ENCODE measurements around the gene AMOTL1. TPM values are rescaled to one million over a fixed set of nuclear protein-coding genes. Genes with fewer than 3 reads are reported as not detected.

AMOTL1 gene
- total and polyA plus RNA-seq, 3 experiments from 2014 or later = 0.12 to 0.78 (median 0.50) TPM

- H3K27ac Mint-ChIP-seq = no peak overlapping the region
- CTCF ChIA-PET = no interaction called here
- peaks cover 0 to 2% (median 0%) of the 10 kb centered on the region in 5 donors for H3K9me3 Mint-ChIP-seq
- no peaks in the 10 kb centered on the region for H3K4me1 Mint-ChIP-seq
- no peak overlapping the region for H3K27ac ChIP-seq (ENCODE audit: low read depth, low read length)
- H3K27me3 Mint-ChIP-seq = peaks cover 19 to 80% of the 10 kb centered on the region in 2 donors
- no peaks in the 10 kb centered on the region for H3K4me1 ChIP-seq (ENCODE audit: insufficient read depth, low read length)
- H3K9me3 ChIP-seq (ENCODE audit: low read length) = no peaks in the 10 kb centered on the region
- H3K27me3 ChIP-seq (ENCODE audit: insufficient read depth, low read length, poor library complexity, severe bottlenecking) = no peaks in the 10 kb centered on the region
- H3K36me3 ChIP-seq (ENCODE audit: insufficient read depth, low read length) = no peaks in the 10 kb centered on the region
- no peak overlapping the region for H3K4me3 Mint-ChIP-seq
- POLR2A ChIA-PET = no interaction called here
- DNase-seq = no peak
- H3K4me3 ChIP-seq (ENCODE audit: low read length) = no peak overlapping the region
- no peaks in the 10 kb centered on the region for H3K36me3 Mint-ChIP-seq
Observed at GRCh38 chr11:94750319-94751217, 17.6 kb upstream of the AMOTL1 start.

DNA sequence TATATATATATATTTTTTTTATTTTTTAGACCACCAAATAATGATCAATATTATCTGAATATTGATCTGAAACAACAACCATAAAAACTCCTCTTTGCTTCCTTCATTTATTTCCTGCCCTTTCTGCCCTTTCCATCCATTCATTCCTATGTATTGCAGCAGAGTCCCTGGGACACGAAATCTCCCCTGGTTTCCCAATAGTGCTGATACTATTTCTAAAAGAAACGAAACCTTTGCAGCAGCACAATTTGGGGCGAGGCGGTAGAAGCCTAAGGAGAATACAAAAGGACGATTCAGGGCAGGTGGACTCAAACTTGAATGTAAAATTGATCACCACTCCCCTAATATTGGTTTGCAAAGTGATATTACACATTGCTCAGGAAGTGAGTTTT, 16.9 kb upstream of the AMOTL1 start:
- Mint-ChIP-seq H3K27me3 (peaks cover 18 to 74% of the 10 kb centered on the region in 2 donors), H3K9me3 (peaks cover 0 to 2% (median 0%) of the 10 kb centered on the region in 5 donors), H3K4me3 (no peak overlapping the region), H3K36me3 (no peaks in the 10 kb centered on the region), H3K27ac (no peak overlapping the region), H3K4me1 (no peaks in the 10 kb centered on the region)
- H3K27me3 ChIP-seq (ENCODE audit: insufficient read depth, low read length, poor library complexity, severe bottlenecking) = no peaks in the 10 kb centered on the region
- no peaks in the 10 kb centered on the region for H3K36me3 ChIP-seq (ENCODE audit: insufficient read depth, low read length)
- H3K27ac ChIP-seq (ENCODE audit: low read depth, low read length) = no peak overlapping the region
- no peak overlapping the region for H3K4me3 ChIP-seq (ENCODE audit: low read length)
- CTCF ChIA-PET = no interaction called here
- DNase-seq = no peak
- POLR2A ChIA-PET = no interaction called here
- H3K4me1 ChIP-seq (ENCODE audit: insufficient read depth, low read length) = no peaks in the 10 kb centered on the region
- no peaks in the 10 kb centered on the region for H3K9me3 ChIP-seq (ENCODE audit: low read length)

- Histone ChIP-seq H3K27me3 (ENCODE audit: insufficient read depth, low read length, poor library complexity, severe bottlenecking) (no peaks in the 10 kb centered on the region), H3K36me3 (ENCODE audit: insufficient read depth, low read length) (no peaks in the 10 kb centered on the region), H3K4me1 (ENCODE audit: insufficient read depth, low read length) (no peaks in the 10 kb centered on the region), H3K9me3 (ENCODE audit: low read length) (no peaks in the 10 kb centered on the region), H3K4me3 (ENCODE audit: low read length) (no peak overlapping the region), H3K27ac (ENCODE audit: low read depth, low read length) (no peak overlapping the region)
- peaks cover 15 to 68% of the 10 kb centered on the region in 2 donors for H3K27me3 Mint-ChIP-seq
- POLR2A ChIA-PET = no interaction called here
- H3K4me1 Mint-ChIP-seq = no peaks in the 10 kb centered on the region
- DNase-seq = no peak
- no peak overlapping the region for H3K4me3 Mint-ChIP-seq
- CTCF ChIA-PET = no interaction called here
- H3K9me3 Mint-ChIP-seq = peaks cover 0 to 2% (median 0%) of the 10 kb centered on the region in 5 donors
- no peak overlapping the region for H3K27ac Mint-ChIP-seq
- H3K36me3 Mint-ChIP-seq = no peaks in the 10 kb centered on the region
Observed at GRCh38 chr11:94751786-94752185, 16.4 kb upstream of the AMOTL1 start.

GRCh38 chr11:94753630-94754029, 14.5 kb upstream of the AMOTL1 start:
- no peak overlapping the region for H3K4me3 Mint-ChIP-seq
- no peaks in the 10 kb centered on the region for H3K36me3 ChIP-seq (ENCODE audit: insufficient read depth, low read length)
- no peak for DNase-seq
- H3K27ac ChIP-seq (ENCODE audit: low read depth, low read length) = no peak overlapping the region
- H3K36me3 Mint-ChIP-seq = no peaks in the 10 kb centered on the region
- no peaks in the 10 kb centered on the region for H3K9me3 ChIP-seq (ENCODE audit: low read length)
- no peaks in the 10 kb centered on the region for H3K27me3 ChIP-seq (ENCODE audit: insufficient read depth, low read length, poor library complexity, severe bottlenecking)
- peaks cover 10 to 55% of the 10 kb centered on the region in 2 donors for H3K27me3 Mint-ChIP-seq
- CTCF ChIA-PET = no interaction called here
- no peak overlapping the region for H3K4me3 ChIP-seq (ENCODE audit: low read length)
- POLR2A ChIA-PET = no interaction called here
- H3K4me1 Mint-ChIP-seq = no peaks in the 10 kb centered on the region
- H3K4me1 ChIP-seq (ENCODE audit: insufficient read depth, low read length) = no peaks in the 10 kb centered on the region
- peaks cover 0 to 2% (median 0%) of the 10 kb centered on the region in 5 donors for H3K9me3 Mint-ChIP-seq
- no peak overlapping the region for H3K27ac Mint-ChIP-seq

- no peaks in the 10 kb centered on the region for H3K9me3 ChIP-seq (ENCODE audit: low read length)
- ChIA-PET CTCF (no interaction called here), POLR2A (no interaction called here)
- no peaks in the 10 kb centered on the region for H3K27me3 ChIP-seq (ENCODE audit: insufficient read depth, low read length, poor library complexity, severe bottlenecking)
- Mint-ChIP-seq H3K4me1 (no peaks in the 10 kb centered on the region), H3K4me3 (no peak overlapping the region), H3K36me3 (no peaks in the 10 kb centered on the region), H3K9me3 (peaks cover 0 to 2% (median 0%) of the 10 kb centered on the region in 5 donors), H3K27me3 (peaks cover 9 to 53% of the 10 kb centered on the region in 2 donors), H3K27ac (no peak overlapping the region)
- H3K36me3 ChIP-seq (ENCODE audit: insufficient read depth, low read length) = no peaks in the 10 kb centered on the region
- no peak overlapping the region for H3K4me3 ChIP-seq (ENCODE audit: low read length)
- no peak for DNase-seq
- no peak overlapping the region for H3K27ac ChIP-seq (ENCODE audit: low read depth, low read length)
- H3K4me1 ChIP-seq (ENCODE audit: insufficient read depth, low read length) = no peaks in the 10 kb centered on the region
Observed at GRCh38 chr11:94754335-94754734, 13.8 kb upstream of the AMOTL1 start.

DNA sequence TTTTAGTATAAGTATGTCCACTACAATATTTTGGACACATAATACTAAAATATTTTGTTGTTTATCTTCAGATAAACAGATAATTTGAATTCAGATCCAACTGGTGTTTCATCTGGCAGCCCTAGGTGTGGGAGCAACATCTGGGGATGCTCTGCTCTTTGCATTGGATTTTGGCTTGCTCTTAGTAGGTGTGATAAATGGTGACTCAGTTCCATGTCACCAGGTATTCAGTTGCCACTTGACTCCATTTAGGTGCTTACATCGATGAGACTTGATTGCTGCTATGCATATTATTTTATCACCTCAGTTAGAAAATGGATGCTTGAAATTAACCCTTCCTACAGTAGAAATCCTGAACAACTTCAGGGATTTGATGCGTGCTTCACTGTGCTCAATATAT, 13.3 kb upstream of the AMOTL1 start:
- Mint-ChIP-seq H3K4me1 (no peaks in the 10 kb centered on the region), H3K27ac (no peak overlapping the region), H3K4me3 (no peak overlapping the region), H3K36me3 (no peaks in the 10 kb centered on the region), H3K9me3 (peaks cover 0 to 2% (median 0%) of the 10 kb centered on the region in 5 donors), H3K27me3 (peaks cover 9 to 48% of the 10 kb centered on the region in 2 donors)
- DNase-seq = no peak
- H3K4me1 ChIP-seq (ENCODE audit: insufficient read depth, low read length) = no peaks in the 10 kb centered on the region
- no peaks in the 10 kb centered on the region for H3K27me3 ChIP-seq (ENCODE audit: insufficient read depth, low read length, poor library complexity, severe bottlenecking)
- H3K27ac ChIP-seq (ENCODE audit: low read depth, low read length) = no peak overlapping the region
- ChIA-PET CTCF (no interaction called here), POLR2A (no interaction called here)
- H3K36me3 ChIP-seq (ENCODE audit: insufficient read depth, low read length) = no peaks in the 10 kb centered on the region
- no peaks in the 10 kb centered on the region for H3K9me3 ChIP-seq (ENCODE audit: low read length)
- H3K4me3 ChIP-seq (ENCODE audit: low read length) = no peak overlapping the region

DNA sequence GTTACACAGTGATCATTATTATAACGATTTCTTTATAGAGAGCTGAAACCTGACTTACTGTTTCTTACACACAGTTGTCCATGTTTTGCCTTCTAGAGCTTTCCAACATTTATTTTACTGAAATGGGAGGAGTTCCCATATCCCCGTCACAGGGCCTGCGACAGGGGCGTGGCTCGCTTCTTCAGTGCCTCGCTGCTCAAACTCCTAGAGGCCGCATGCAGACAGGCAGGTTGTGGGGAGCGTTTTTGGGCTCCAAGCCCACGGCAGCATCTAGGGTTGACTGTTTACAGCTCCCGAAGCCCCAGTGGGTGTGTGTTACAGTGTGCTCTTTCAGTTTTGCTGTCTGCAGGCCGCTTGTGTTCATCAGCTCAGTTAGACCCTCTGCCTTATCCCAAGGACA, 12.7 kb upstream of the AMOTL1 start:
- H3K4me1 Mint-ChIP-seq = no peaks in the 10 kb centered on the region
- DNase-seq = no peak

GRCh38 chr11:94757037-94757735, 11.0 kb upstream of the AMOTL1 start:
- POLR2A ChIA-PET = no interaction called here

More for the DNA sequence above, 12.7 kb upstream of the AMOTL1 start:
- no peak overlapping the region for H3K4me3 ChIP-seq (ENCODE audit: low read length)
- CTCF ChIA-PET = no interaction called here
- no peak overlapping the region for H3K4me3 Mint-ChIP-seq
- H3K4me1 ChIP-seq (ENCODE audit: insufficient read depth, low read length) = no peaks in the 10 kb centered on the region
- H3K27me3 ChIP-seq (ENCODE audit: insufficient read depth, low read length, poor library complexity, severe bottlenecking) = no peaks in the 10 kb centered on the region
- POLR2A ChIA-PET = no interaction called here
- H3K27me3 Mint-ChIP-seq = peaks cover 6 to 42% of the 10 kb centered on the region in 2 donors
- no peaks in the 10 kb centered on the region for H3K9me3 Mint-ChIP-seq
- no peaks in the 10 kb centered on the region for H3K36me3 ChIP-seq (ENCODE audit: insufficient read depth, low read length)
- no peaks in the 10 kb centered on the region for H3K36me3 Mint-ChIP-seq
- no peaks in the 10 kb centered on the region for H3K9me3 ChIP-seq (ENCODE audit: low read length)
- H3K27ac Mint-ChIP-seq = no peak overlapping the region
- H3K27ac ChIP-seq (ENCODE audit: low read depth, low read length) = no peak overlapping the region

More at GRCh38 chr11:94757037-94757735, 11.0 kb upstream of the AMOTL1 start:
- H3K4me3 ChIP-seq (ENCODE audit: low read length) = no peak overlapping the region
- H3K9me3 ChIP-seq (ENCODE audit: low read length) = no peaks in the 10 kb centered on the region
- no peak for DNase-seq
- Mint-ChIP-seq H3K9me3 (no peaks in the 10 kb centered on the region), H3K36me3 (no peaks in the 10 kb centered on the region), H3K27me3 (peaks cover 4 to 31% of the 10 kb centered on the region in 2 donors), H3K4me3 (no peak overlapping the region), H3K4me1 (no peaks in the 10 kb centered on the region), H3K27ac (no peak overlapping the region)
- H3K36me3 ChIP-seq (ENCODE audit: insufficient read depth, low read length) = no peaks in the 10 kb centered on the region
- CTCF ChIA-PET = no interaction called here
- H3K27me3 ChIP-seq (ENCODE audit: insufficient read depth, low read length, poor library complexity, severe bottlenecking) = no peaks in the 10 kb centered on the region
- H3K4me1 ChIP-seq (ENCODE audit: insufficient read depth, low read length) = no peaks in the 10 kb centered on the region
- H3K27ac ChIP-seq (ENCODE audit: low read depth, low read length) = no peak overlapping the region
